HL-60 (cell line): ENCODE measurements around the gene MYO16.

Experiments
- DNase-seq, 2 experiments: peaks; one replicate each; pipeline ENCODE4 v3.0.0-alpha.2; 2010 to 2020; ENCODE audit warnings: low read depth in 1 of 2, low spot score in 1 of 2
- H3K27ac ChIP-seq: fragments of 250-450 bp; sonication (Bioruptor Pico); replicated peaks from 2 replicates; pipeline ENCODE4 v1.5.1; 2020; ENCODE audit warnings: mild to moderate bottlenecking, moderate library complexity
- H3K27me3 ChIP-seq: fragments of 250-450 bp; sonication (Bioruptor Pico); 2 replicates; pipeline ENCODE4 v1.5.1; 2021; ENCODE audit warnings: mild to moderate bottlenecking, moderate library complexity; ENCODE audit not compliant: insufficient read depth, poor library complexity, severe bottlenecking
- H3K4me3 ChIP-seq: replicated peaks from 2 replicates; pipeline ENCODE4 v1.5.1; 2011; ENCODE audit warnings: mild to moderate bottlenecking, control low read depth, low read length; ENCODE audit not compliant: insufficient read depth
- CTCF ChIP-seq: IDR thresholded peaks from one replicate; pipeline ENCODE4 v1.5.1; 2011; ENCODE audit warnings: low read length, control low read depth, inconsistent platforms; ENCODE audit not compliant: insufficient read depth
- GABPA ChIP-seq: IDR thresholded peaks from 2 replicates; pipeline ENCODE4 v1.6.1; 2012; ENCODE audit warnings: low read depth
- POLR2AphosphoS5 ChIP-seq: IDR thresholded peaks from 2 replicates; pipeline ENCODE4 v1.6.1; 2012; ENCODE audit warnings: low read depth
- REST ChIP-seq: IDR thresholded peaks from 2 replicates; pipeline ENCODE4 v1.6.1; 2012; ENCODE audit warnings: low read depth; ENCODE audit not compliant: insufficient replicate concordance
- SPI1 ChIP-seq: IDR thresholded peaks from 2 replicates; pipeline ENCODE4 v1.6.1; 2012; ENCODE audit warnings: low read depth, mild to moderate bottlenecking, borderline replicate concordance

The MYO16 gene

DNA sequence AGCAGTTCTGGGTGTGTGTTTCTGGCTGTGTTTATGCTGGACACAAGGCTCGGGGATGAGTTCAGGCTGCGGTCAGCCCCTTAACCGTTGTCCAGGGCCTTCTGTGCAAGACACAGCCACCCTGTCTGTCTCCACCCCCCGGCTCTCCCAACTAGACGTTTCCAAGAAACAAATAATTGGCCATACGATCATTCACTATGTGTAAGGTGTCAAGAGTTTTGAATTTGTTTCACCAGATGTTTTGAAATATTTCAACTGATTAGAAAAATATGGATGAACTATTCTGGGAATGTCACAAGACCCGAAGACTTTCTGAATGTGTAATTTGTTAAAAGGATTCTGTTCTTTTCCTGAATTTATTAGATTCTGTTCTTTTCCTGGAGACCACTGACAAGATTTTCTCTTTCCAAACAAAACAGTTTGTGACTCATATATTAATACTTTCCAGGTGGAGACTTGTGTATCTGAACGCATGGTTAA lies 318.2 kb downstream of the MYO16 start:
- H3K4me3 ChIP-seq: no peak overlapping the region
- no peak for TF ChIP-seq CTCF
- no peak for TF ChIP-seq REST
- TF ChIP-seq POLR2AphosphoS5: no peak
- no peak for TF ChIP-seq SPI1
- TF ChIP-seq GABPA: no peak
- no peak for DNase-seq
- H3K27ac ChIP-seq: no peak overlapping the region
- H3K27me3 ChIP-seq: no peaks in the 10 kb centered on the region

- Histone ChIP-seq H3K4me3 (no peak overlapping the region), H3K27me3 (no peaks in the 10 kb centered on the region), H3K27ac (no peak overlapping the region)
- TF ChIP-seq CTCF: no peak
- TF ChIP-seq REST: no peak
- no peak for TF ChIP-seq SPI1
- no peak for TF ChIP-seq POLR2AphosphoS5
- no peak for TF ChIP-seq GABPA
- DNase-seq: no peak
These were observed 318.9 kb downstream of the MYO16 start for GRCh38 chr13:108948251-108948671.

GRCh38 chr13:108950333-108951010 lies 321.1 kb downstream of the MYO16 start:
- TF ChIP-seq POLR2AphosphoS5 (no peak), CTCF (no peak), SPI1 (no peak), REST (no peak), GABPA (no peak)
- H3K4me3 ChIP-seq: no peak overlapping the region
- H3K27ac ChIP-seq: no peak overlapping the region
- no peak for DNase-seq
- H3K27me3 ChIP-seq: peaks cover 2% of the 10 kb centered on the region
